H9 (cell line): Measurements from ENCODE around the gene HLA-DOA. TPM values are rescaled to one million over a fixed set of nuclear protein-coding genes. Genes with fewer than 3 reads are reported as not detected.

Source experiments
- DNase-seq: peaks from one replicate; pipeline ENCODE4 v3.0.0-alpha.2; 2017
- H2AFZ ChIP-seq: one replicate; pipeline ENCODE4 v1.6.1; 2013; ENCODE audit warnings: mild to moderate bottlenecking, low read length, control low read depth, moderate library complexity
- H2AK5ac ChIP-seq: 2 replicates; pipeline ENCODE4 v1.6.1; 2013; ENCODE audit warnings: low read length, control low read depth, mixed read lengths; ENCODE audit not compliant: insufficient read length
- H2BK120ac ChIP-seq: one replicate; pipeline ENCODE4 v1.6.1; 2013; ENCODE audit warnings: low read depth, mild to moderate bottlenecking, low read length, control low read depth, inconsistent platforms; ENCODE audit not compliant: poor library complexity, severe bottlenecking
- H2BK12ac ChIP-seq: 2 replicates; pipeline ENCODE4 v1.6.1; 2013; ENCODE audit warnings: low read length, control low read depth, mixed read lengths, low read depth; ENCODE audit not compliant: insufficient read length
- H2BK15ac ChIP-seq: 2 replicates; pipeline ENCODE4 v1.6.1; 2013; ENCODE audit warnings: low read depth, low read length, control low read depth
- H2BK20ac ChIP-seq: one replicate; pipeline ENCODE4 v1.6.1; 2013; ENCODE audit warnings: low read depth, mild to moderate bottlenecking, low read length, control low read depth, inconsistent platforms; ENCODE audit not compliant: poor library complexity, severe bottlenecking
- H2BK5ac ChIP-seq: 2 replicates; pipeline ENCODE4 v1.6.1; 2013; ENCODE audit warnings: low read length, control low read depth, mixed read lengths; ENCODE audit not compliant: insufficient read length
- H3K14ac ChIP-seq: 2 replicates; pipeline ENCODE4 v1.6.1; 2013; ENCODE audit warnings: low read length, control low read depth; ENCODE audit not compliant: insufficient read depth
- H3K18ac ChIP-seq: 2 replicates; pipeline ENCODE4 v1.6.1; 2013; ENCODE audit warnings: low read depth, mild to moderate bottlenecking, mixed read lengths, low read length, control low read depth; ENCODE audit not compliant: insufficient read length
- H3K23ac ChIP-seq: 2 replicates; pipeline ENCODE4 v1.6.1; 2013; ENCODE audit warnings: low read length, control low read depth, mixed read lengths, low read depth; ENCODE audit not compliant: insufficient read length
- H3K23me2 ChIP-seq: 2 replicates; pipeline ENCODE4 v1.6.1; 2013; ENCODE audit warnings: low read depth, mild to moderate bottlenecking, mixed read lengths, low read length, control low read depth; ENCODE audit not compliant: insufficient read length, poor library complexity, severe bottlenecking
- H3K27ac ChIP-seq: 2 replicates; pipeline ENCODE4 v1.5.1; 2013; ENCODE audit warnings: low read length, control low read depth, mixed read lengths, low read depth; ENCODE audit not compliant: insufficient read length
- H3K27me3 ChIP-seq: 2 replicates; pipeline ENCODE4 v1.6.1; 2013; ENCODE audit warnings: low read length, control low read depth, inconsistent platforms; ENCODE audit not compliant: insufficient read depth
- H3K4ac ChIP-seq: 2 replicates; pipeline ENCODE4 v1.6.1; 2013; ENCODE audit warnings: low read depth, mild to moderate bottlenecking, control low read depth, inconsistent platforms, low read length, moderate library complexity
- H3K4me1 ChIP-seq: 2 replicates; pipeline ENCODE4 v1.6.1; 2013; ENCODE audit warnings: low read length, control low read depth, inconsistent platforms; ENCODE audit not compliant: insufficient read depth
- H3K4me2 ChIP-seq: 2 replicates; pipeline ENCODE4 v1.6.1; 2013; ENCODE audit warnings: low read length, control low read depth, mixed read lengths; ENCODE audit not compliant: insufficient read length, insufficient read depth
- H3K56ac ChIP-seq: 2 replicates; pipeline ENCODE4 v1.6.1; 2013; ENCODE audit warnings: low read depth, mild to moderate bottlenecking, mixed read lengths, low read length, control low read depth; ENCODE audit not compliant: insufficient read length
- H3K79me1 ChIP-seq: 2 replicates; pipeline ENCODE4 v1.6.1; 2013; ENCODE audit warnings: low read depth, mild to moderate bottlenecking, moderate library complexity, low read length, control low read depth, inconsistent platforms; ENCODE audit not compliant: insufficient read depth, poor library complexity, severe bottlenecking
- H3K79me2 ChIP-seq: 2 replicates; pipeline ENCODE4 v1.6.1; 2013; ENCODE audit warnings: low read length, control low read depth, inconsistent platforms; ENCODE audit not compliant: insufficient read depth
- H3K9ac ChIP-seq: 2 replicates; pipeline ENCODE4 v1.6.1; 2013; ENCODE audit warnings: low read length, control low read depth, mixed read lengths; ENCODE audit not compliant: insufficient read length; ENCODE audit errors: extremely low read depth
- H3K9me3 ChIP-seq: one replicate; pipeline ENCODE4 v1.6.1; 2013; ENCODE audit warnings: low read depth, low read length, inconsistent platforms; ENCODE audit not compliant: control insufficient read depth
- H3T11ph ChIP-seq: one replicate; pipeline ENCODE4 v1.6.1; 2013; ENCODE audit warnings: mild to moderate bottlenecking, low read length, control low read depth, inconsistent platforms
- H4K20me1 ChIP-seq: one replicate; pipeline ENCODE4 v1.6.1; 2013; ENCODE audit not compliant: control insufficient read depth, insufficient read length, insufficient read depth
- H4K5ac ChIP-seq: 2 replicates; pipeline ENCODE4 v1.6.1; 2013; ENCODE audit warnings: low read depth, mild to moderate bottlenecking, mixed read lengths, low read length, control low read depth; ENCODE audit not compliant: insufficient read length
- H4K8ac ChIP-seq: replicated peaks from 2 replicates; pipeline ENCODE4 v1.6.1; 2013; ENCODE audit warnings: low read length, control low read depth, mixed read lengths, low read depth; ENCODE audit not compliant: insufficient read length
- H4K91ac ChIP-seq: 2 replicates; pipeline ENCODE4 v1.6.1; 2013; ENCODE audit warnings: low read depth, mild to moderate bottlenecking, moderate library complexity, mixed read lengths, low read length, control low read depth; ENCODE audit not compliant: insufficient read length
- H3K27ac Mint-ChIP-seq, 3 experiments: 2 replicates in 2 of 3; 3 replicates in 1 of 3; pipeline ENCODE4 v1.8.0; 2020 to 2021; ENCODE audit warnings: mixed read lengths in 3 of 3, mild to moderate bottlenecking in 1 of 3, moderate library complexity in 1 of 3
- H3K27me3 Mint-ChIP-seq: 2 replicates; pipeline ENCODE4 v1.8.0; 2021; ENCODE audit warnings: low read depth, mild to moderate bottlenecking, moderate library complexity, mixed read lengths
- H3K36me3 Mint-ChIP-seq, 3 experiments: 2 replicates in 2 of 3; 3 replicates in 1 of 3; pipeline ENCODE4 v1.8.0; 2020 to 2021; ENCODE audit warnings: low read depth in 3 of 3, mixed read lengths in 3 of 3; ENCODE audit not compliant: insufficient read depth in 1 of 3
- H3K4me1 Mint-ChIP-seq, 2 experiments: 2 replicates each; pipeline ENCODE4 v1.8.0; 2020; ENCODE audit warnings: mixed read lengths in 2 of 2
- H3K4me3 Mint-ChIP-seq, 2 experiments: 2 replicates in 1 of 2; 3 replicates in 1 of 2; pipeline ENCODE4 v1.8.0; 2020 to 2021; ENCODE audit warnings: mild to moderate bottlenecking in 2 of 2, mixed read lengths in 2 of 2, moderate library complexity in 1 of 2
- H3K9me3 Mint-ChIP-seq, 2 experiments: 2 replicates in 1 of 2; 3 replicates in 1 of 2; pipeline ENCODE4 v1.8.0; 2020; ENCODE audit warnings: mild to moderate bottlenecking in 2 of 2, mixed read lengths in 2 of 2, moderate library complexity in 1 of 2
- CTCF ChIP-seq: fragments of 200-600 bp; sonication (generic); conservative IDR thresholded peaks from 3 replicates; pipeline ENCODE4 v1.8.0; 2021; ENCODE audit warnings: antibody characterized with exemption, mild to moderate bottlenecking
- WGBS: extraction: QIAGEN DNeasy Blood & Tissue Kit; methylation state at CpG from one replicate; pipeline ENCODE4 v1.1.7; 2013; ENCODE audit warnings: missing lambda C conversion rate, low lambda C conversion rate, mixed read lengths; ENCODE audit not compliant: insufficient read length; ENCODE audit errors: extremely low coverage; 5-methylcytosine and 5-hydroxymethylcytosine counted together
- total RNA-seq: library from RNA; stranded (reverse); gene quantifications from 2 replicates; pipeline ENCODE4 v1.2.1, GENCODE V29; 2021

Gene HLA-DOA
- total RNA-seq, 1 experiment from 2014 or later: 15.6 TPM

GRCh38 chr6:32995448-32995847, 13.9 kb downstream of the HLA-DOA start:
- Mint-ChIP-seq H3K9me3 (no peaks in the 10 kb centered on the region; a peak in 2 of 5 replicates), H3K36me3 (no peaks in the 10 kb centered on the region), H3K27me3 (peaks cover 18% of the 10 kb centered on the region), H3K4me3 (no peak overlapping the region), H3K27ac (no peak overlapping the region), H3K4me1 (peaks cover 4% of the 10 kb centered on the region in 2 experiments)
- H3K27ac ChIP-seq: no peak overlapping the region
- H2BK15ac ChIP-seq: no peak overlapping the region
- H3K14ac ChIP-seq: no peak overlapping the region
- H4K5ac ChIP-seq: no peak overlapping the region
- no peaks in the 10 kb centered on the region for H3K79me2 ChIP-seq
- H3K23me2 ChIP-seq: no peaks in the 10 kb centered on the region
- H2BK20ac ChIP-seq: no peak overlapping the region
- no peak overlapping the region for H4K91ac ChIP-seq
- H3K4me2 ChIP-seq: no peak overlapping the region
- no peak overlapping the region for H2AK5ac ChIP-seq
- no CpG with 5 or more reads among the region's 2 CpGs for WGBS
- H3K27me3 ChIP-seq: no peaks in the 10 kb centered on the region
- no peak overlapping the region for H3K9ac ChIP-seq
- H3K4ac ChIP-seq: no peak overlapping the region
- no peaks in the 10 kb centered on the region for H3K4me1 ChIP-seq
- no peaks in the 10 kb centered on the region for H3K79me1 ChIP-seq
- H4K8ac ChIP-seq: no peak overlapping the region
- H3K9me3 ChIP-seq: no peaks in the 10 kb centered on the region
- H4K20me1 ChIP-seq: no peaks in the 10 kb centered on the region
- DNase-seq: no peak
- no peak overlapping the region for H3T11ph ChIP-seq
- no peak for TF ChIP-seq CTCF
- H2BK12ac ChIP-seq: no peak overlapping the region
- H2BK120ac ChIP-seq: no peak overlapping the region
- no peak overlapping the region for H3K18ac ChIP-seq
- no peak overlapping the region for H2AFZ ChIP-seq
- H3K23ac ChIP-seq: no peak overlapping the region
- no peak overlapping the region for H2BK5ac ChIP-seq
- no peak overlapping the region for H3K56ac ChIP-seq
